HEK293T (cell line): ENCODE measurements around the gene WHAMM.

Experiments
- ARNT ChIP-seq: fragments of 450-650 bp; IDR thresholded peaks from 2 replicates; pipeline ENCODE4 v1.6.1; 2017; ENCODE audit warnings: mild to moderate bottlenecking
- BHLHE40 ChIP-seq: fragments of 450-650 bp; IDR thresholded peaks from 2 replicates; pipeline ENCODE4 v1.6.1; 2016; ENCODE audit warnings: mild to moderate bottlenecking, moderate library complexity, borderline replicate concordance
- CTBP1 ChIP-seq: fragments of 450-650 bp; IDR thresholded peaks from 2 replicates; pipeline ENCODE4 v1.6.1; 2016; ENCODE audit warnings: borderline replicate concordance
- ELF4 ChIP-seq: fragments of 450-650 bp; IDR thresholded peaks from 2 replicates; pipeline ENCODE4 v1.6.1; 2017; ENCODE audit warnings: antibody characterized with exemption
- FOXA1 ChIP-seq: fragments of 450-650 bp; IDR thresholded peaks from 2 replicates; pipeline ENCODE4 v1.6.1; 2016; ENCODE audit warnings: mild to moderate bottlenecking
- FOXK2 ChIP-seq: fragments of 450-650 bp; IDR thresholded peaks from 2 replicates; pipeline ENCODE4 v1.6.1; 2016; ENCODE audit warnings: mild to moderate bottlenecking
- FOXM1 ChIP-seq: fragments of 450-650 bp; IDR thresholded peaks from 2 replicates; pipeline ENCODE4 v1.6.1; 2017; ENCODE audit warnings: mild to moderate bottlenecking, borderline replicate concordance
- LEF1 ChIP-seq: fragments of 450-650 bp; IDR thresholded peaks from 2 replicates; pipeline ENCODE4 v1.6.1; 2017; ENCODE audit warnings: mild to moderate bottlenecking, borderline replicate concordance
- SP1 ChIP-seq: fragments of 450-650 bp; IDR thresholded peaks from 2 replicates; pipeline ENCODE4 v1.6.1; 2017
- SUZ12 ChIP-seq: fragments of 450-650 bp; IDR thresholded peaks from 2 replicates; pipeline ENCODE4 v1.6.1; 2016; ENCODE audit warnings: mild to moderate bottlenecking
- TARDBP ChIP-seq: fragments of 450-650 bp; IDR thresholded peaks from 2 replicates; pipeline ENCODE4 v1.6.1; 2016

DNA sequence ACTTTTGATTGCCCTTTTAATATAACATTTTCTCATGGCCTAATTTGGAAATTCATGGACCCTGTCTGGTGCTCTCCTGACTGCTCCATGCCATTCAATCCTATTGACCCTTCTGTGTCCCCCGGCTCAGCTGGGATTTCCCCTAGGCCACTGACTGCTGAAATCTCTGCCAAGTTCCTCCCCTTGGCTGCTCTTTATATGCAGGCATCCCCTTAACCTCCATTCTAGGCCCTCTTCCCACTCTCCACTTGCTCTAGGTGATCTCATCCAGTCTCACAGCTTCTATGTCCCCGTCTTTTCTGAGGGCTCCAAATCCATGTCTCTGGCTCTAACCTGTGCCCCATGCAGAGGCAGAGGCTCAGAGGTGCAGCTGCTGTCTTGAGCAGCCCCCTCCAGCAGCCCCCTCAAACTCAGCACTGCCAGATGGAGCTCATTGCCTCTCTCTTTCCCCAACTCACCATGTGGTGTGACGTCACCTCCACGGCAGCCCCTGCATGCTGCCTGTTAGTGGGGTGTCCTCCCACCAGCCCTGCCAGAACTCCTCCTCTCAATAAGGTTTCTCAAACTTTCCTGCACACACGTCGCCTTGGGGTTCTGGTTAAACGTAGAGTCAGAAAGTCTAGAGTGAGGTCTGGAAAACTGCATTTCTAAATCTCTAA is 10.1 kb upstream of the WHAMM start:
- TF ChIP-seq ELF4 (no peak), FOXM1 (no peak), CTBP1 (no peak), FOXA1 (no peak), ARNT (no peak), SP1 (no peak), TARDBP (no peak), BHLHE40 (no peak), LEF1 (no peak), SUZ12 (no peak), FOXK2 (no peak)
